GM04504 (cell line): ENCODE measurements around the gene RRBP1.

Experiments
- DNase-seq: peaks from one replicate; pipeline ENCODE4 v3.0.0-alpha.2; 2012; ENCODE audit warnings: low read depth

RRBP1 gene

GRCh38 chr20:17682103-17682888, at the start of gene RRBP1:
Gene RRBP1 (minus strand): TSS chr20:17682242. CDS start chr20:17660507, 21,735 bp downstream.
- peak; percentile 96 for DNase-seq

- DNase-seq: no peak
These were observed 49.2 kb upstream of the RRBP1 start for GRCh38 chr20:17731233-17731632.

GRCh38 chr20:17730071-17730470, 48.0 kb upstream of the RRBP1 start:
- no peak for DNase-seq

DNA sequence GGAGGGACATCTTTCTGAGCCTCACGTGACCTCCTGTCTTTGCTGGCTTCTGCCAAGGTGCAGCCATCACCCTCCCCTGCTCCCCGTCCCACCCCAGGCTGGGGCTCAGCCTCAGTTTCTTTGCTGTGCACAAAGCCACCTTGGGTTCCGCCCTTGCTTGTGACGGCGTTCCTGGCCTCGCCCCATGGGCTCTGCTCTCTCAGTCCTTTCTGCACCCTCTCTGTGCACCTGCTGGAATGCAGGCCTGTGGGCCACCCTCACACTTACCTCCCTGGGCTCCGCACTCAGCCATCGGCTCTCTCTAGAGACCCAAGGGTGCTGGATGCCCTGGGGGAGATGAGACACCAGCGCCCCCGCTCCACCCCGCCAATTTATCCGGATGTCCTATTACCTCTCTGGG, 46.0 kb upstream of the RRBP1 start:
- DNase-seq: no peak

DNA sequence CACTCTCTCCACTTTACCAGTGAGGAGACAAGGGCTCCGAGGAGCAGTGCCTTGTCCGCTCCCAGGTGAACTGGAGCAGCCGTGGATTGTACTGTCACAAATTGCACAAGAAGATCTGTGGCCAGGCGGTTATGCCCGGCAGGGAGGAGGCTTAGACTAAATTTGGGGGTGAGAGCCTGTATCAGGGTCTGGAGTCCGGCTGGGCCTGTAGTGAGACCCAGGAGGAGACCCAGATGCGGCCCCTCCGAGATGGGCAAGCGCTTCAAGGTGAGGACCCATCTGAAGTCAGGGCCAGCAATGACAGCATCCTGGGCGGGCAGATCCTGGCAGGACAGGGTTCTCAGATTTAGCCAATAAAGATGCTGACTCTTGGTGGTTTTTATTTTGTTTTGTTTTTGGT, 45.3 kb upstream of the RRBP1 start:
- DNase-seq: no peak

GRCh38 chr20:17726902-17727301, 44.9 kb upstream of the RRBP1 start:
- DNase-seq: no peak

GRCh38 chr20:17725094-17725835, 43.2 kb upstream of the RRBP1 start:
- DNase-seq: no peak

DNA sequence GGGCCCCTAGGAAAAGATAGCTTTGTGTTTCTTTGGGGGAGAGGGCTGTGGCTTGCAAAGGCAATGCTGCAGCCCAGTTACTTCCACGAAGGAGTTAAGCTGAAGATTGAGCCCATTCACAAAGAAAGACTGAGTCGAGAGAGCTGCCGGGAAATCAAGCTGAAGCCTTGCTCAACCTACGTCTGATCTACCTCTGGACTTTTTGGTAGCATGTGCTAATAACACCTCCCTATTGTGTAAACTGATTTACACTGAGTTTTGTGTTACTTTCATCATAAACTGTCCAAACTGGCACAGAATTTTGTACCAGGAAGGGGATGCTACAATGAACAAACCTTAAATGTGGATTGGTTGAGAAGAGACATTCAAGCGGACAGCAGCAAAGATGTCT, 41.3 kb upstream of the RRBP1 start:
- no peak for DNase-seq

GRCh38 chr20:17722493-17723300, 40.7 kb upstream of the RRBP1 start:
- no peak for DNase-seq

DNA sequence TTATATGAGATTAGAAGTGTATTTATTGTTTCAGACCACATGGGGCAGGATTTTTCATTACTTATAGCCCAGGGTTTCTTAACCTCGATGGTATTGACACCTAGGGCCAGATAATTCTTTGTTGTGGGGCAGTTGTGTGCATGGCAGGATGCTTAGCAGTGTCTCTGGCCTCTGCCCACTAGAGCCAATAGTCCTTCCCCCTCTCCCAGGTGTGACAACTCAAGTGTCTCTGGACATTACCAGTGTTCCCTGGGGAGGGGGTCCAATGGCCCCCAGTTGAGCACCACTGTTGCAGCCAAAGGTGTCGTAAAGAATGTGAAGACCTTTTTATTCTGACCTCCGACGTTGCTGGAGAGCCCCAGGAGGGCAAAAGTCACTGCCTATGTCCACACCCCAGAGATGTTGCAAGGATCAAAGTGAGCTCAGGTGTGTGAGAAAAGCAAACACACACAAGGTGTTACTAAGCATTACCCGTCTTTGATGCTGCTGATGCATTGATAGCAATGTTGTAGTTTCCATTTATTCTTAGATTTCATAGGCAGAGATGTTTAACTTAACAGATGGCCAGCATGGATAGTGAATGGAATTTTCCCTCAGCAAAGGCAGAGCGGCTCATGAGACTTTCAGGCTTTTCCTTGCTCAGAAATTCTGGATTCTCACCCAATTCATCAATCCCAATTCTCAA, 39.9 kb upstream of the RRBP1 start:
- DNase-seq: no peak

DNA sequence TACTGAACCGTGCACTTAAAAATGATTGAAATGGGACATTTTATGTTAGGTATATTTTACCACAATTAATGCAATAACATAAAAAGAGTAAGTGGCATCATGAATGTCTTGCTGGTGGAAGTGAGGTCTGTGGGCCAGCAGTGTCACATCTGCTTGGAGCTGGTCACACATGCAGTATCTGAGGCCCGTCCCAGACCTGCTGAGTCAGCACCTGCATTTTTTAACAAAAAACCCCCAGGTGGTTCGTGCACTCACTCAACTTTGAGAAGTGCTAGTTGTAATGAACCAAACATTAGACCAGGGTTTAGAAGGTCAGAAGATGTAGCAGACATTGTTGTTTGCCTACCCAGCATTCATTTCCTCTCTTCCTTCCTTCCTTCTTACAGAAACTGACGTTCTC, 38.7 kb upstream of the RRBP1 start:
- DNase-seq: no peak

- DNase-seq: no peak
These were observed 34.3 kb upstream of the RRBP1 start for GRCh38 chr20:17716331-17716730.

DNA sequence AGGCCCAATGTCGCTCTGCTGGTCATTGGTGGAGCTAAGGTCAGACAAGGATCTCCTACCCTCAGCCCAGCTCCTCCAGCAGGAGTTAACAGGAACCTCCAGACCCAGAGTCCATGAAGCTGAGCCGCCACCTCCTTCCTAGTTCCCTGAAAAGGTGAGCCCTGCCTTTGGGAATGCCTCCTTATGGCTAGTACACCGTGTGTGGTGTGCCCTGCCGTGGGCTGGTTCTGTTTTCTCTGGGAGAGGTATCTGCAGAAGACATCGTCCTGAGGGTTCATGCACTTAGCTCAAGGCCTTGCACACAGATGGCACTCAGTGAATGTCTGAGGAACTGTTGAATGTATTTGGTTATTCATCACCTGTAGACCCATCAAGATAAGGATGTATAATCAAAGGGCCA, 33.0 kb upstream of the RRBP1 start:
- no peak for DNase-seq

GRCh38 chr20:17714597-17714996, 32.6 kb upstream of the RRBP1 start:
- DNase-seq: no peak

DNA sequence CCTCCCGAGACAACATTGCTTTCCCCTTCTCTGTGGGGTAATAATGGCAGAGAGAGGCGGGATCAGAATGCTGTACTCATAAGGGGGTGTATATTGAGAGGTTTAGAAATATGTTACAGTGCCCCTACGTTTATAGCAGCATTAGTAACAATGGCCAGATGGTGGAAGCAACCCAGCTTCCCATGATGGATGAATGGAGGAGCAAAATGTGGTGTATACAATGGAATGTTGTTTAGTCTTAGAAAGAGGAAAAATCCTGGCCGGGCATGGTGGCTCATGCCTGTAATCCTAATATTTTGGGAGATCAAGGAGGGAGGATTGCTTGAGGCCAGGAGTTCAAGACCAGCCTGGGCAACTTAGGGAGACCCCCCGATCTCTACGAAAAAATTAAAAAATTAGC, 30.7 kb upstream of the RRBP1 start:
- no peak for DNase-seq

DNA sequence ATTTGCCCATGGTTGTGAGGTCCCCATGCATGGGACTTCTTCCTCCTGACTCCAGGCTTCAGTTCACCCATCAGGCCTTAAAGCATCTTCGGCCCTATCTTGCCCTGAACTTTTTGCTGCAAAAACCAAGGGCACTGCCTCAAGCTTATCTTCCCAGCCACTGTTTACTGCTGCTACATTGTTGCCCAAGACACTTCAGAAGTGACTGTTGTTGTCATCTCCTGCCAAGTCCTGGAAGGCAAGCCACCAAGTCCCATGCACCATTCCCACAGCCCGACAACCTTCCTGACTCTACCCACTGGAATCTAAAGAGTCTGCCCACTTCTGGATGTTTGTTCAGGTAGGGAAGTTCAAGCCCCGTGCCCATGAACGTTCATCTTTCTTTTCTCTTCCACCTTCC, 30.2 kb upstream of the RRBP1 start:
- DNase-seq: no peak

GRCh38 chr20:17711267-17711627, 29.2 kb upstream of the RRBP1 start:
- DNase-seq: no peak

GRCh38 chr20:17710379-17711266, 28.6 kb upstream of the RRBP1 start:
- DNase-seq: no peak

DNA sequence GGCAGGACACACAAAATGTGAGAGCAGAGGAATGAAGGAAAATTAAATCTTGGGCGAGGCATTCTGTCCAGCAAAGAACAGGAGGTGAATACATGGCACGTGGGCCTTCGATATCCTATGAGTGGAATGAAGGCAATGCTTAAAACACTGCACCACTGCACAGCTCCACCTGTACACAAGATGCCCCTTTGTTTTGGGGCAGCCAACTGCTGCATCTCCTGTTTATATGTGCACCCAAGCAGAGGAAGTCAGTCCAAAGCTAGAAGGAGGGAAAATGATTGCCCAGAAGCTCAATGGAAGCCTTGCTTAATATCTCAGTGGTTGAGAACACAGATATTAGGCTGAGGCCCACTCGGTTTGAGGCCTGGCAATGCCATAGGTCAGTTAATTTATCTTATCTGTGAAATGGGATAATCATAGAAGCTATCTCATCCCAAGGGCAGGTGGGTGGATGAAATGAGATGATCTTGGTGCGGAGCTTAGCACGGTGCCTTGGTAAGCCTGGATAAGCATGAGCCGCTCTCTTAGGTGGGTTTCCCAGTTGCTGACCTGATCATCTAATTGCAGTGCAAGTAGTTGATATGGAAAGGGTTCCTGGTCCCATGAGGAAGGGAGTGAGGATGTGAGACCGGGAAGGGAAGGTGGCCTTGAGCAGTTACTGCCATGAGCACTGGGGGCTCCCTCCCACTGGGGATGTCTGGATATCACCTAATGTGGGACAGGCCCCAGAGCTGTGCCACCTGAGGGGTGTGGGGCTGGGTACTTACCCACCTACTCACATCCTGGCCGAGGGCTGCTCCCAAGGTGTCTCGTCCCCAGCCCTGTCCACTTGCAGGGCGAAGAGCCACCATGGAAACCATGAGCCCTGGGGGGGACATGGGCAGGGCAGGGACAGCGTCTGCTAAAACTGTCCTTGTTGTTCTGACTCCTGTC, 27.6 kb upstream of the RRBP1 start:
- DNase-seq: no peak
